NB4 (cell line): ENCODE measurements around the gene KSR2.

Experiments
- DNase-seq: peaks from one replicate; pipeline ENCODE4 v3.0.0; 2010; ENCODE audit warnings: low read depth
- H3K4me3 ChIP-seq: one replicate; pipeline ENCODE4 v1.5.1; 2011; ENCODE audit warnings: mild to moderate bottlenecking, low read depth, low read length, moderate library complexity
- MYC ChIP-seq: IDR thresholded peaks from 2 replicates; pipeline ENCODE4 v1.6.1; 2011; ENCODE audit warnings: low read depth, low read length
- POLR2A ChIP-seq: IDR thresholded peaks from 2 replicates; pipeline ENCODE4 v1.6.1; 2011; ENCODE audit warnings: mild to moderate bottlenecking; ENCODE audit not compliant: insufficient read length; ENCODE audit errors: extremely low read depth
- TF ChIP-seq, protein P1 (sequence below): IDR thresholded peaks from 2 replicates; pipeline ENCODE4 v1.6.1; 2011; ENCODE audit warnings: low read depth, low read length
- TF ChIP-seq, protein P2 (sequence below): IDR thresholded peaks from one replicate; pipeline ENCODE4 v1.5.1; 2012; ENCODE audit warnings: low read depth, low read length

The KSR2 gene

DNA sequence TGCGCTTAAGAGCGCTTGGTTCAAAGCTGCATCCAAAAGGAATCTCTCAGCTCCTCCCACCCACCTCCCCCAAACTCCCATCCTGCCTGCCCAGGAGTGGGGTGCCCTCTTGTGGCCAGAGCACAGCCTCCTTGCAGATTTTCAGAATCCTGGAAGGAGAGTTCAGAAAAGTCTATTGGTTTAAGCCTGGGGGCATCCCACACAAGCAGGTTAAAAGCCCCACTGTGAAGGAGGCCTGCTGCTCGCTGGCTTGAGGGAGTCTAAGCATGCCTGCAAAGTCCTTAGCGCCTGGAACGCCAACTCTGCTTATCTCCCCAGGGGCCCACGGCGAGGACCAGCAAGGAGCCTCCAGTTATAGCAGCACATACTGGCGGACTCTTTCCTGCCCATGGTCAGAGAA lies 297.1 kb downstream of the KSR2 start:
- no peak overlapping the region for H3K4me3 ChIP-seq
- peak; percentile 53 for DNase-seq
- TF ChIP-seq MYC (no peak), POLR2A (no peak)
- TF ChIP-seq, protein P1, sequence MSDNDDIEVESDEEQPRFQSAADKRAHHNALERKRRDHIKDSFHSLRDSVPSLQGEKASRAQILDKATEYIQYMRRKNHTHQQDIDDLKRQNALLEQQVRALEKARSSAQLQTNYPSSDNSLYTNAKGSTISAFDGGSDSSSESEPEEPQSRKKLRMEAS = no peak
- TF ChIP-seq, protein P2, sequence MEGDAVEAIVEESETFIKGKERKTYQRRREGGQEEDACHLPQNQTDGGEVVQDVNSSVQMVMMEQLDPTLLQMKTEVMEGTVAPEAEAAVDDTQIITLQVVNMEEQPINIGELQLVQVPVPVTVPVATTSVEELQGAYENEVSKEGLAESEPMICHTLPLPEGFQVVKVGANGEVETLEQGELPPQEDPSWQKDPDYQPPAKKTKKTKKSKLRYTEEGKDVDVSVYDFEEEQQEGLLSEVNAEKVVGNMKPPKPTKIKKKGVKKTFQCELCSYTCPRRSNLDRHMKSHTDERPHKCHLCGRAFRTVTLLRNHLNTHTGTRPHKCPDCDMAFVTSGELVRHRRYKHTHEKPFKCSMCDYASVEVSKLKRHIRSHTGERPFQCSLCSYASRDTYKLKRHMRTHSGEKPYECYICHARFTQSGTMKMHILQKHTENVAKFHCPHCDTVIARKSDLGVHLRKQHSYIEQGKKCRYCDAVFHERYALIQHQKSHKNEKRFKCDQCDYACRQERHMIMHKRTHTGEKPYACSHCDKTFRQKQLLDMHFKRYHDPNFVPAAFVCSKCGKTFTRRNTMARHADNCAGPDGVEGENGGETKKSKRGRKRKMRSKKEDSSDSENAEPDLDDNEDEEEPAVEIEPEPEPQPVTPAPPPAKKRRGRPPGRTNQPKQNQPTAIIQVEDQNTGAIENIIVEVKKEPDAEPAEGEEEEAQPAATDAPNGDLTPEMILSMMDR = peak; percentile 90

DNA sequence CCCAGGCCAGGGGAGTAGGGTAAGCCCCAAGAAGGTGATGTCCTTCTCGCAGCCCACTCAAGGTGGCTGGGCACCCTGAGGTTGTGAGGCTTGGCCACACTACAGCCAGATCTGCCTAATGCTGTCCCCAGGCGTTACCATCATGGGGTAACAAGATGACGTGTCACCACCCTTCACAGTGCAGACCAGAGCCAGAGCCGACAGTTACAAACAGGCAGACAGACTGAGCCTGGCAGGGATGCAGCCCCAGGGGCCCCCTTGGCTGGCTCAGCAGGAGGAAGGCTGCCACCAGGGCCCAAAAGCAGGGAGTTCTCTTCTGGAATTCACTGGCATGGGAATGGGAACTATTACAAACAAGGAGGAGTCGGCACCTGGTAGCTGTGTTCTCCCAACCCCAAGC lies 304.6 kb downstream of the KSR2 start:
- TF ChIP-seq POLR2A = no peak
- TF ChIP-seq, protein P1 = no peak
- TF ChIP-seq MYC = no peak
- TF ChIP-seq, protein P2 = no peak

DNA sequence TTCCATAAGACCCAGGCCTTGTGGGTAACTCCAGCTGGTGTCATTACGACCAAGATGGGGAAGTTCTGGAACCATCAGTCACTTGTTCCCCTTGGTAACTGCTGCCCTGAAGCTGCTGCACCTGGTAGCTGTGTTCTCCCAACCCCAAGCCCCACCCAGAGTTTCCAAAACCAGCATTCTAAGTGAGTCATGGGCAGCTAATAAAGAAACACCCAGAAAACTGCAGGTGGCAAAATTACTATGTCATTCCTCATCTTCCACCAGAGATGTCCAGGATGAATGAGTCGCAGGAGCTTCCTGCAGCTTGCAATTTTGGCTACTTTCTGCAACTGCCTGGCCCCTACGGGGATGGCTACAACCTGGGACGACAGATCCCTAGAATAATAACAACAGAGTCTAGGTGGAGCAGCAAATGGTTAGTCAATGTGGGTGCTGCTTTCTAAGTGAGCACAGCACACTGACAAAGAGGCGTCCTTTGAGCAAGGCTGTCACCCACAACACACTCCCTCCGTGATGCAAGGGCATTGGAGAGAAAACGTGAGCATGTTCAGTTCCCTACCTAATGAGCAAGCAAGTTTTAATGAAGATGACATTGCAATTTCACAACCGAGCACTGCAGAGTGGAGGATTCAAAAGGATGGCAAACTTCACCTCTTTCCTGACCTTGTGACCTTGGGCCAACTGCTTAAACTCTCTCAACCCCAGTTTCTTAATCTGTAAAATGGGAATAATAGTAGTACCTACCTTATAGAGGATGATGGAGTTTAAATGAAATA lies 306.0 kb downstream of the KSR2 start:
- DNase-seq = peak; percentile 31
- no peak overlapping the region for H3K4me3 ChIP-seq
- TF ChIP-seq POLR2A (no peak), MYC (no peak)
- TF ChIP-seq, protein P1 = no peak
- TF ChIP-seq, protein P2 = no peak

More for the DNA sequence above, 304.6 kb downstream of the KSR2 start:
- no peak overlapping the region for H3K4me3 ChIP-seq
- DNase-seq = no peak

DNA sequence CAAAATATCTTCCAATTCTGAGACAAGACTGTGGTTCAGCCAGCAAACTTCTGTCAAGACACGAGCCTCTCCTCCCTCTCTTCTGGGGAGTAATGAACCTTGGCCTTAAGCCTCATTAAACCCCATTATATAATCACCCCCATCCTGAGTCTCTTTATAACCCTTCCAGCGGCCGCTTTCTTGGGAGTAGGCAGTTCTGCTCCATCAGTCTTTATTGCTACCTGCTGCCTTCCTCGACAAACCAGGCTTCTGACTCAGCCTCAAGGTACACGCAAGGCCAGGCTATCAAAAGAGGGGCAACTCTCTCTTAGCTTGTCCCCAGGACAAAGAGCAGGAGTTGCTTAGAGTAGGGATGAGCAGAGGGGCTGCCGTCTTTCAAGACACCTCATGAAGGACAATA lies 306.6 kb downstream of the KSR2 start:
- H3K4me3 ChIP-seq = no peak overlapping the region
- DNase-seq = no peak
- TF ChIP-seq POLR2A = no peak
- TF ChIP-seq, protein P1 = no peak
- TF ChIP-seq, protein P2 = no peak
- no peak for TF ChIP-seq MYC

DNA sequence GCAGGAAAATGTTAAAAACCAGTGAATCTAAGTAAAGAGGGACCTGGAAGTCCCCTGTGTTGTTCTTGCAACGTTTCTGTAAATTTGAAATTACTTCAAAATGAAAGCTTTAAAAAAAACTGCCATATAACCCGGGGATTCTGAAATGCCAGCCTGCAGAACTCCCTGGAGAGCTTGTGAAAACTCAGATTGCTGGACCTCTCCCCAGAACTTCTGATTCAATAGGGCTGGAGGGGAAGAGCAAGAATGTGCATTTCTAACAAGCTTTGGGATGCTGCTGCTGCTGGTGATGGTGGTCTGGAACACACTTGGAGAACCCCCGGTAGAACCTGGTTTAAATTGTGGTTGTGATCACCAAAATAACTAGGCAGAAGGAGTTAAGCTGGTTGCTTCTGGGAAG lies 307.3 kb downstream of the KSR2 start:
- TF ChIP-seq POLR2A (no peak), MYC (no peak)
- TF ChIP-seq, protein P2 = no peak
- TF ChIP-seq, protein P1 = no peak
- no peak for DNase-seq
- no peak overlapping the region for H3K4me3 ChIP-seq
